GM13976 (cell line): Measurements from ENCODE around the gene GPX2.

Source experiments
- DNase-seq: peaks from one replicate; pipeline ENCODE4 v3.0.0; 2012; ENCODE audit warnings: low spot score
- CTCF ChIP-seq: IDR thresholded peaks from 2 replicates; pipeline ENCODE4 v1.5.1; 2012; ENCODE audit warnings: borderline replicate concordance, mild to moderate bottlenecking; ENCODE audit not compliant: insufficient read depth; ENCODE audit errors: extremely low read depth, missing control alignments, control extremely low read depth
- in situ Hi-C: fragments of 300-500 bp; cut with MboI; formaldehyde crosslinking; loops from one replicate; pipeline ENCODE4 v1.12.0; 2022; ENCODE audit warnings: low sequenced_read_pairs, mixed read lengths, inconsistent platforms; ENCODE audit not compliant: unreplicated experiment

Gene GPX2

GRCh38 chr14:64970776-64971477 lies 28.4 kb upstream of the GPX2 start:
- in situ Hi-C loops, result no loop called here
- DNase-seq, result no peak
- TF ChIP-seq CTCF, result no peak

- no peak for TF ChIP-seq CTCF
- in situ Hi-C loops, result no loop called here
- DNase-seq, result no peak
These were observed 27.5 kb upstream of the GPX2 start for GRCh38 chr14:64970041-64970440.

GRCh38 chr14:64968651-64969050 lies 26.1 kb upstream of the GPX2 start:
- DNase-seq, result no peak
- in situ Hi-C loops, result no loop called here
- no peak for TF ChIP-seq CTCF

GRCh38 chr14:64968167-64968566 lies 25.6 kb upstream of the GPX2 start:
- in situ Hi-C loops, result no loop called here
- no peak for DNase-seq
- TF ChIP-seq CTCF, result no peak

- in situ Hi-C loops, result no loop called here
- TF ChIP-seq CTCF, result no peak
- no peak for DNase-seq
These were observed 24.4 kb upstream of the GPX2 start for GRCh38 chr14:64966976-64967375.

GRCh38 chr14:64965356-64966000 lies 22.9 kb upstream of the GPX2 start:
- TF ChIP-seq CTCF, result no peak
- no peak for DNase-seq
- in situ Hi-C loops, result no loop called here
